GM19324 (cell line): ENCODE data around the gene LONRF3.
"Not testable (repeated sequence)": the region's sequence is repeated elsewhere in the genome, so short reads cannot be mapped to it uniquely, and the experiment has no call there.

Source experiments
- ATAC-seq: cut with Tn5 transposase; IDR thresholded peaks from one replicate; pipeline ENCODE4 v1.9.1; 2021; ENCODE audit warnings: mild to moderate bottlenecking, moderate library complexity; ENCODE audit not compliant: unreplicated experiment, low FRiP score

LONRF3 gene

GRCh38 chrX:118980761-118981160, 6.3 kb downstream of the LONRF3 start:
- ATAC-seq: no peak

GRCh38 chrX:118983513-118983912, 9.1 kb downstream of the LONRF3 start:
- no peak for ATAC-seq

- no peak for ATAC-seq
Measured at GRCh38 chrX:118988911-118989310, 14.5 kb downstream of the LONRF3 start.

GRCh38 chrX:118989886-118990285, 15.5 kb downstream of the LONRF3 start:
- ATAC-seq: no peak

- no peak for ATAC-seq
Measured at GRCh38 chrX:118990512-118991227, 16.3 kb downstream of the LONRF3 start.

GRCh38 chrX:118992441-118993121, 18.2 kb downstream of the LONRF3 start:
- ATAC-seq: not testable (repeated sequence)

DNA sequence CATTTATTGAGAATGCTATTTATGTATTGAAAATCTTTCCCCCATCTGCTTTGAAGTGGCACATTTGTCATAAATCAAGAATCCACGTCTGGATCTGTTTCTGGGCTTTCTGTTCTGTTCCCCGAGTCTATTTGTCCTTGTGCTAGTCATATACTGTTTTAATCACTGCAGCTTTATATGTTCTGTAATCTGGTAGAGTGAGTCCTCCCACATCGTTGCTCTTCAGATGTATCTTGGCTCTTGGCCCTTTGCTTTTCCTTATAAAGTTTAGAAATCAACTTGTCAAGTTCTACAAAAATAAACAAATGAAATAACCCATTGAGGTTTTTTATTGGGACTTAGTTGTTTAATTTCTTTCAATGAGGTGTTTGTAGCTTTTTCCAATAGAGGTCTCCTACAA, 29.0 kb downstream of the LONRF3 start:
- no peak for ATAC-seq

DNA sequence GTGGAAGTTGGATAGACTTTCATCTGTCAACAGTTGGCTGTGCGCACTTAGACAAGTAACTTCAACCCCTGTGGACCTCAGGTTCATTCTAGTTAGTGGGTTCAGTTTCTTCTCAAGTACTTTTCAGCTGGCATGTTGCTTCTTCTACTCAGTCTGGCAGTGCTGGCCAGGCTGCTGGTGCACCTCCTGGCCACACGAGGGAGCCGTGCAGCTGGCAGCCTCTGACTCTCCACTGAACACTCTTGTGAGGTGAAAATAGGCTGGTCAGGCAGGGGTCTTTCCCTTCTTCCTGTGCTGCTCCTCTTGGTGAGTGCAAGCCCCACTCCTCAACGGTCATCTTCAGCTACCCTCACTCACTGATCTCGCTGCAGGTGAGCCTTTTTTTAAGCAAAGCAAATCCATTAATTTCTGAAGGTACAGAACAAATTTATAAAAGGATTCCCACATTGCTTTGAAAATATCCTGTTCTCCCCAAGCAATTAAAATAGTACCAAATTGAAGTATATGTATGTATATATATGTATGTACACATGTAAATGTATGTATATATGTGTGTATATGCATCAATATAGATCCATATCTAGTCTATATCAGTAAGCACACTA, 30.6 kb downstream of the LONRF3 start:
- ATAC-seq: peak; percentile 82

DNA sequence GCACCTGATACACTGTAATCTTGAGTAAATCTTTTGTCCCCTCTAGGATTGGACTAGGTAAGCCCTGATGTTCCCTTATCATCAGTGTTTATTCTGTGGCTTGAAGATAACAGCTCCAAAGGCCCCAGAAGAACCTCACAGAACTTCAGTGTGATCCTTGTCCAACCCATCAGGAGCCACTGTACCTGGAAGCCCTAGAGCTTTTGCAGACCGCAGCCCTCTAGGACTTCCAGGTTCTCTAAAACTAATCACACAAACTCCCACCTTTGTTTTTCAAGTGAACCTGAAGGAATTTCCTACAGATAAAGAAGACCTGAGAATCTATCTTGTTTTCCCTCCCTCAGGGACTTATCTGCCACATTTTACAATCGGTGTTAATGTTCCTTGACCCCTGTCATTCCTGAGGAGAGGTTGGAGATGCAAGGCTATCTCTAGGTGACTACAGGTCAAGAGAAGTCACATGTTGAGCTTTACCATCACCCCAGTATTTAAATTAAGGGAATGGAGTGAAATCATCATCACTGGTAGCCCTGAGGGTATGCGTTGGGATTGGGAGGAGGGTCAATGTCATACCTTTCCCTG, 32.9 kb downstream of the LONRF3 start:
- no peak for ATAC-seq

GRCh38 chrX:119008110-119008744, 33.8 kb downstream of the LONRF3 start:
- ATAC-seq: no peak

GRCh38 chrX:119009071-119009470, 34.7 kb downstream of the LONRF3 start:
- ATAC-seq: no peak

- ATAC-seq: no peak
Measured at GRCh38 chrX:119010491-119010890, 36.1 kb downstream of the LONRF3 start.

DNA sequence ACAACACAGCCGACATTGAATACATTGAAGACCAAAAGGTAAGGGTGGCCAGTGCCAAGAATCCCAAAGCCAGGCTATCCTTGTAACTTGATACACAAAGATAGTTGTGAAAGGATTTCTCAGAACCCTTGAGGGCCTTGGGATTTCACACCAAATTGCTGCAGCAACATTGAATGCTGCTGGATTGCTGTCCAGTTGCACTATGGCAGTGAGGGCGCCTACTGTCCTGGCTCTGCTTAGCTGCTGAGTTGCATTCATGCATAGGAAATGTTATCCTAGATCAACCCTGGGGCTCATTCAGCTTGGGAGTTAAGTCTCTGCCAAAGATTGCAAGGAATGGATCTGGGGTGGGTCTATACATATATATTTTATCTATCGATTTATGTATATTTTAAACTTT, 38.7 kb downstream of the LONRF3 start:
- no peak for ATAC-seq

DNA sequence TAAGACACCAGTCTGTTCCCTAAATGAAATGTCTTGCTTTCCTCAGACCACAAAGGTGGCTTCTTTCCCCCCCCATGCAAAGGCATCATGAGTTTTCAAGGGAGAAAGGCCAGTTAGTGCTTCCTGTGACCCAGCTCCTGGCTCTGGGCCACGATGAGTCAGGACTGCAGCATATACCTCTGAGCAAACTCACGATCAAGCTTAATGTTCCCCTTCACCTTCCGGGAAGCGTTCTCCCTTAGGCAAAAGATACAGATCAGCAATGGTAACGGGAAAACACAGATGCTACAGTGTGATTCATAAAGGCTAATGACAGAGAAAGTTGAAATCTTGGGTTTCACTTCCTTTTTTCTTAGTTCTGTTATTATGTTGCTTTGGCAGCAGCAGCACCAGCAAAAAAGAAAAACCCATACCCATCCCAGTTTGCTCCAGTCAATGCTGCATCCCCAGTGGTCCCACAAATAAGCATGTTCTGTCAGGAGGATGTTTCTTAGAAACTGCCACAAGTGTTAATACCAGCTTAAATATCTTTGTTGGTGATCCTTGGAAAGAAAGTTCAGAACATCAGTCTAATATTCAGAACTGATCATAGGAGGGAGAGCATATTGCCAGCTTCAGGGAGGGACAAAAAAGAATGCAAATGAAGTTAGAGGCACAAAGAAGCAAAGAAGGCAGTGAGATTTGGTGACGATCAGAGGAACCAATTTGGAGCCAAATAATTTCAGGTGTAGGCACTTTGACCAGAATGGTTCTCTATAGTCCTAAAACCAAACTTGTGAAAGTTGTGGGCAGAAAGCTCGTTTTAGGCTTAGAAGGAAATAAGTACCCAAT, 41.2 kb downstream of the LONRF3 start:
- peak; percentile 84 for ATAC-seq

DNA sequence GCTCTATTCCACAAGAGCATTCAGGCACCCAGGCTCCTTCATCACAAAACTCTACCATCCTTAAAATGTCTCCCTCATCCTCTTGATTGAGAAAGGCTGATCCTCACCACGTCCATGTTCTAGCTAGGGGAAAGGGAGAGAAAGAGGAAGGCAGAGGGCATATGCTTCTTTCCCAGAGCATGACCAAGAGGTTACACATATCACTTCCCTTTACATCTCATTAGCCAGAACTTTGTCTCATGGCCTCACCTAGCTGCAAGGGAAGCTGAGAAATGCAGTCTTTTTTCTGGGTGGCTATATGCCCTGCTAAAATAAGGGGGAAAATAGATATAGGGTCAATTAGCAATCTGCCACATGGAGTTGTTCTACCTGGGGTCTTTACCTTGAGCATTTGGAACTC, 42.7 kb downstream of the LONRF3 start:
- no peak for ATAC-seq

DNA sequence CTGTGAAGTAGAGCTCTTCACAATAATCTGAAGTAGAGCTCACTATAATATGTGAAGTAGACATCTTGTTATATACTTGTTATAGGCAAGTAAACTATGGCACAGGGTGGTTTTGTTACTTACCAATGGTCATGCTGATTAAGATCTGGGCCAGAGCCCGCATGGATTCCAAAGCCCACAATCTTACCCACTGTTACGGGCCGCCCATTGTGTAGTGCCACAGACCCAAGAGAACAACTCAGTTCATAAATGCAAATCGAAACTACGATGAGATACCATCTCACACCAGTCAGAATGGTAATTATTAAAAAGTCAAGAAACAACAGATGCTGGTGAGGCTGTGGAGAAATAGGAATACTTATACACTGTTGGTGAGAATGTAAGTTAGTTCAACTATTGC, 51.5 kb downstream of the LONRF3 start:
- ATAC-seq: no peak

DNA sequence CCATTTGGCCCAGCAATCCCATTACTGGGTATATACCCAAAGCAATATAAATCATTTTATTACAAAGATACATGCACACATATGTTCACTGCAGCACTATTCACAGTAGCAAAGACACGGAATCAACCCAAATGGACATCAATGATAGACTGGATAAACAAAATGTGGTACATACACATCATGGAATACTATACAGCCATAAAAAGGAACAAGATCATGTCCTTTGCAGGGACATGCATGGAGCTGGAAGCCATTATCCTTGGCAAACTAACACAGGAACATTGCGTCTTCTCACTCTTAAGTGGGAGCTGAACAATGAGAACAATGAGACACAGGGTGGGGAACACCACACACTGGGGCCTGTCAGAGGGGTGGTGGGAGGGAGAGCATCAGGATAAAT, 51.9 kb downstream of the LONRF3 start:
- not testable (repeated sequence) for ATAC-seq

GRCh38 chrX:119027960-119028732, 53.7 kb downstream of the LONRF3 start:
- ATAC-seq: not testable (repeated sequence)

DNA sequence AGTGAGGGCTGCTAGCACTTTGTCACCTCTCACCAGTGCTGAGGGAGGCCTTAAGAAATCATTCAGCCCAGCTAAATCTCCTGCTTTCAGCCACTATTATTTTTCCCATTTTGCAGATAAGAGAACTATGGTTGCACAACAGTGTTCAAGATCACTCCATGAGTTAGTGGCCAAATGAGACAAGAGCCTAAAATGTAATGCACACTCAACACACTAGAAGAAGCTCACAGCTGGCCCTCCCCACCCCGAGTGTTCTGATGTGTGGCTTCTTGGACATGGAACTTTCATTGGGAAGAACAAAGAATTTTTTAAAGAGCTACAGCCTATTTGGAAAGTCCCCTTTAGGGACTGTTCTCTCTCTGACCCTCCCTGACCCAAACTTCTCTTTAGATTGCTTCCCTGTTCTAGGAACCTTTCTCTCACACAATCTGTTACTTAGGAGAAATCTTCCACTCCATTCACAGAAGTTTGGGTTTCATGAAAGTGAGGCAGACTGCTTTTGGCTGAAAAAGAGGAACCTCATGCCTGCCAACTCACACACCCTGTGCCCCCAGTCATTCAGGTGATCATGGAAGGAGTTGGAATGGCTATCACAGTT, 54.4 kb downstream of the LONRF3 start:
- no peak for ATAC-seq
